ENCODE measurements around the gene STARD13. TPM values are rescaled to one million over a fixed set of nuclear protein-coding genes. Genes with fewer than 3 reads are reported as not detected.

Gene STARD13
- total RNA-seq, 1 experiment from 2014 or later: 2.1 TPM

- Histone ChIP-seq H3T11ph (ENCODE audit: low read length) (no peak overlapping the region), H3K4me2 (ENCODE audit: insufficient read depth, insufficient read length, low read length) (no peak overlapping the region), H4K91ac (ENCODE audit: insufficient read length, low read depth, low read length) (no peak overlapping the region), H2BK15ac (ENCODE audit: low read depth, low read length) (no peak overlapping the region), H3K23ac (ENCODE audit: insufficient read length, low read depth, low read length) (no peak overlapping the region), H3K56ac (ENCODE audit: insufficient read length, low read depth, low read length) (no peak overlapping the region), H3K79me1 (ENCODE audit: insufficient read depth, low read depth, low read length, poor library complexity, severe bottlenecking) (no peaks in the 10 kb centered on the region), H4K20me1 (ENCODE audit: control insufficient read depth, insufficient read depth, insufficient read length) (no peaks in the 10 kb centered on the region), H2AK5ac (ENCODE audit: insufficient read length, low read length) (no peak overlapping the region), H3K4me1 (ENCODE audit: insufficient read depth, low read length) (no peaks in the 10 kb centered on the region), H3K9me3 (ENCODE audit: control insufficient read depth, low read depth, low read length) (no peaks in the 10 kb centered on the region), H3K23me2 (ENCODE audit: insufficient read length, low read depth, low read length, poor library complexity, severe bottlenecking) (no peaks in the 10 kb centered on the region), H3K4ac (ENCODE audit: low read depth, low read length) (no peak overlapping the region), H3K79me2 (ENCODE audit: insufficient read depth, low read length) (no peaks in the 10 kb centered on the region), H3K27ac (ENCODE audit: insufficient read length, low read depth, low read length) (no peak overlapping the region), H2BK5ac (ENCODE audit: insufficient read length, low read length) (no peak overlapping the region), H4K8ac (replicated peaks; ENCODE audit: insufficient read length, low read depth, low read length) (no peak overlapping the region), H2AFZ (ENCODE audit: low read length) (no peak overlapping the region), H3K14ac (ENCODE audit: insufficient read depth, low read length) (no peak overlapping the region), H3K9ac (ENCODE audit: extremely low read depth, insufficient read length, low read length) (no peak overlapping the region), H2BK120ac (ENCODE audit: low read depth, low read length, poor library complexity, severe bottlenecking) (no peak overlapping the region), H2BK12ac (ENCODE audit: insufficient read length, low read depth, low read length) (no peak overlapping the region), H3K18ac (ENCODE audit: insufficient read length, low read depth, low read length) (no peak overlapping the region), H4K5ac (ENCODE audit: insufficient read length, low read depth, low read length) (no peak overlapping the region), H3K27me3 (ENCODE audit: insufficient read depth, low read length) (no peaks in the 10 kb centered on the region), H2BK20ac (ENCODE audit: low read depth, low read length, poor library complexity, severe bottlenecking) (no peak overlapping the region)
- DNase-seq: no peak
- peaks cover 15 to 17% (median 17%) of the 10 kb centered on the region in 3 experiments for H3K36me3 Mint-ChIP-seq (ENCODE audit: insufficient read depth in 1 of 3, low read depth in 3 of 3)
- H3K27ac Mint-ChIP-seq: no peak overlapping the region
- WGBS (ENCODE audit: extremely low coverage, insufficient read length, low lambda C conversion rate): no CpG with 5 or more reads among the region's 3 CpGs
- H3K4me1 Mint-ChIP-seq: peaks cover 0 to 5% of the 10 kb centered on the region in 2 experiments
- no peak for TF ChIP-seq CTCF (conservative IDR thresholded peaks at IDR 0.05)
- no peaks in the 10 kb centered on the region; the same call in 1 of the 2 replicates for H3K27me3 Mint-ChIP-seq (ENCODE audit: low read depth)
- no peak overlapping the region for H3K4me3 Mint-ChIP-seq
- peaks cover 16 to 17% of the 10 kb centered on the region in 2 experiments for H3K9me3 Mint-ChIP-seq
Observed at GRCh38 chr13:33158271-33158670, 127.3 kb downstream of the STARD13 start.

All from H9 (cell line).